ES-I3 (cell line): ENCODE results near the gene MAP1A.
"Not testable (repeated sequence)": the region's sequence is repeated elsewhere in the genome, so short reads cannot be mapped to it uniquely, and the experiment has no call there.

ENCODE experiments used
- H3K36me3 ChIP-seq: 2 replicates; pipeline ENCODE4 v1.6.1; 2013; ENCODE audit warnings: mild to moderate bottlenecking, low read length, control low read depth, moderate library complexity; ENCODE audit not compliant: insufficient read depth
- H3K4me1 ChIP-seq: 2 replicates; pipeline ENCODE4 v1.6.1; 2013; ENCODE audit warnings: mild to moderate bottlenecking, control low read depth, low read length; ENCODE audit not compliant: insufficient read depth
- H3K9ac ChIP-seq: 2 replicates; pipeline ENCODE4 v1.6.1; 2013; ENCODE audit warnings: low read depth, mild to moderate bottlenecking, low read length, moderate library complexity
- H3K9me3 ChIP-seq: 2 replicates; pipeline ENCODE4 v1.6.1; 2013; ENCODE audit warnings: mild to moderate bottlenecking, low read length, moderate library complexity; ENCODE audit not compliant: control insufficient read depth, insufficient read depth

Gene MAP1A

GRCh38 chr15:43566615-43567014, 49.2 kb downstream of the MAP1A start:
- H3K4me1 ChIP-seq, H3K9me3 ChIP-seq, H3K36me3 ChIP-seq, H3K9ac ChIP-seq: not testable (repeated sequence)

- H3K36me3 ChIP-seq, H3K4me1 ChIP-seq, H3K9me3 ChIP-seq, H3K9ac ChIP-seq: not testable (repeated sequence)
Measured at GRCh38 chr15:43574607-43575006, 57.2 kb downstream of the MAP1A start.
